ENCODE data around the gene ADAD1.
A peak's percentile ranks its signal among the peaks of the same experiment; 100 is the strongest.

The ADAD1 gene

GRCh38 chr4:122384245-122384644 lies 5.4 kb downstream of the ADAD1 start:
- TF ChIP-seq, protein P1, sequence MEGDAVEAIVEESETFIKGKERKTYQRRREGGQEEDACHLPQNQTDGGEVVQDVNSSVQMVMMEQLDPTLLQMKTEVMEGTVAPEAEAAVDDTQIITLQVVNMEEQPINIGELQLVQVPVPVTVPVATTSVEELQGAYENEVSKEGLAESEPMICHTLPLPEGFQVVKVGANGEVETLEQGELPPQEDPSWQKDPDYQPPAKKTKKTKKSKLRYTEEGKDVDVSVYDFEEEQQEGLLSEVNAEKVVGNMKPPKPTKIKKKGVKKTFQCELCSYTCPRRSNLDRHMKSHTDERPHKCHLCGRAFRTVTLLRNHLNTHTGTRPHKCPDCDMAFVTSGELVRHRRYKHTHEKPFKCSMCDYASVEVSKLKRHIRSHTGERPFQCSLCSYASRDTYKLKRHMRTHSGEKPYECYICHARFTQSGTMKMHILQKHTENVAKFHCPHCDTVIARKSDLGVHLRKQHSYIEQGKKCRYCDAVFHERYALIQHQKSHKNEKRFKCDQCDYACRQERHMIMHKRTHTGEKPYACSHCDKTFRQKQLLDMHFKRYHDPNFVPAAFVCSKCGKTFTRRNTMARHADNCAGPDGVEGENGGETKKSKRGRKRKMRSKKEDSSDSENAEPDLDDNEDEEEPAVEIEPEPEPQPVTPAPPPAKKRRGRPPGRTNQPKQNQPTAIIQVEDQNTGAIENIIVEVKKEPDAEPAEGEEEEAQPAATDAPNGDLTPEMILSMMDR (conservative IDR thresholded peaks at IDR 0.05; ENCODE audit: low read depth, low read length) = no peak
- no peak for DNase-seq (ENCODE audit: low read depth)

GRCh38 chr4:122393276-122393675 lies 14.5 kb downstream of the ADAD1 start:
- TF ChIP-seq, protein P1 (conservative IDR thresholded peaks at IDR 0.05; ENCODE audit: low read depth, low read length) = no peak
- H3K4me3 ChIP-seq (ENCODE audit: low read depth, low read length) = no peak overlapping the region
- DNase-seq (ENCODE audit: low read depth) = no peak

More at GRCh38 chr4:122384245-122384644, 5.4 kb downstream of the ADAD1 start:
- no peak overlapping the region for H3K4me3 ChIP-seq (ENCODE audit: low read depth, low read length)

- no peak for DNase-seq (ENCODE audit: low read depth)
- TF ChIP-seq, protein P1 (conservative IDR thresholded peaks at IDR 0.05; ENCODE audit: low read depth, low read length) = no peak
- H3K4me3 ChIP-seq (ENCODE audit: low read depth, low read length) = no peak overlapping the region
Observed at GRCh38 chr4:122403861-122404260, 25.1 kb downstream of the ADAD1 start.

DNA sequence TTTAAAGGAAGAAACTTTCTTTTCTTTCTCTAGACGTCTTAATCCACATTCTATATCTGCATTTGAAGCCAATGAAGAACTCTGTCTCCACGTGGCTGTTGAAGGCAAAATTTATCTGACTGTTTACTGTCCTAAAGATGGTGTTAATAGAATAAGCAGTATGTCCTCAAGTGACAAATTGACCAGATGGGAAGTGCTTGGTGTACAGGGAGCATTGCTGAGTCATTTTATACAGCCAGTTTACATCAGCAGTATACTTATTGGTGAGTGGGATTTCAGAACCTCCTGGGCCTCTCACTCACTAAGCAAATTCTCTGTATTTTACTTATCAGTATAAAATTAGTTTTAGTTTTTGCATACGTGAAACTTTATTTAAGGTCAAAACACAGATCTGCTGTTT lies 33.7 kb downstream of the ADAD1 start:
- TF ChIP-seq, protein P1 (conservative IDR thresholded peaks at IDR 0.05; ENCODE audit: low read depth, low read length) = no peak
- no peak overlapping the region for H3K4me3 ChIP-seq (ENCODE audit: low read depth, low read length)
- DNase-seq (ENCODE audit: low read depth) = peak; percentile 11

- TF ChIP-seq, protein P1 (conservative IDR thresholded peaks at IDR 0.05; ENCODE audit: low read depth, low read length) = no peak
- peak; percentile 9 for DNase-seq (ENCODE audit: low read depth)
- H3K4me3 ChIP-seq (ENCODE audit: low read depth, low read length) = no peak overlapping the region
Observed at GRCh38 chr4:122423246-122423645, 44.4 kb downstream of the ADAD1 start.

DNA sequence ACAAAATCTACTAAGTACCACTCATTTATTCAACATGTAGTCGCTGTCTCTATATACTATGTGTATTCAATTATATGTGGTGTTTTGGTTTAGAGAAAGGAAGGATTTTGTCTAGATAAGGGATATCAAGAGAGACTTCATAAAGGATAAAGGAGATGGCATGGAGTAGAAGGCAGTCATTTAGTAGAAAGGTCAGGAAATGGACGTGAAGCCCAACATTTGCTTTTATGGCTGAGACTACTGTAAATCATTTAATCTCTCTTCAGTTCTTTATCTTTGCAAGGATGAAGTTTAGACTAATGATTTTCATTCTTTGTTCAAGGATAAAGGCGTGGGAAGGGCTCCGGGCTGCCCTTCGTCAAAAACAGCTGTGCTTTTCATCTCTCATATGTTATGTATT lies 52.5 kb downstream of the ADAD1 start:
- DNase-seq (ENCODE audit: low read depth) = no peak
- H3K4me3 ChIP-seq (ENCODE audit: low read depth, low read length) = no peak overlapping the region
- TF ChIP-seq, protein P1 (conservative IDR thresholded peaks at IDR 0.05; ENCODE audit: low read depth, low read length) = no peak

- DNase-seq (ENCODE audit: low read depth) = no peak
- no peak overlapping the region for H3K4me3 ChIP-seq (ENCODE audit: low read depth, low read length)
- TF ChIP-seq, protein P1 (conservative IDR thresholded peaks at IDR 0.05; ENCODE audit: low read depth, low read length) = no peak
Observed at GRCh38 chr4:122434285-122434684, 55.5 kb downstream of the ADAD1 start.

Data from choroid plexus epithelial cell (primary cell).